Measurements from ENCODE around the gene SMOC2.

Gene SMOC2, protein sequence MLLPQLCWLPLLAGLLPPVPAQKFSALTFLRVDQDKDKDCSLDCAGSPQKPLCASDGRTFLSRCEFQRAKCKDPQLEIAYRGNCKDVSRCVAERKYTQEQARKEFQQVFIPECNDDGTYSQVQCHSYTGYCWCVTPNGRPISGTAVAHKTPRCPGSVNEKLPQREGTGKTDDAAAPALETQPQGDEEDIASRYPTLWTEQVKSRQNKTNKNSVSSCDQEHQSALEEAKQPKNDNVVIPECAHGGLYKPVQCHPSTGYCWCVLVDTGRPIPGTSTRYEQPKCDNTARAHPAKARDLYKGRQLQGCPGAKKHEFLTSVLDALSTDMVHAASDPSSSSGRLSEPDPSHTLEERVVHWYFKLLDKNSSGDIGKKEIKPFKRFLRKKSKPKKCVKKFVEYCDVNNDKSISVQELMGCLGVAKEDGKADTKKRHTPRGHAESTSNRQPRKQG

GRCh38 chr6:168440520-168441433 is at the start of gene SMOC2:
TSS of gene SMOC2 (plus strand) at chr6:168441184. CDS start at chr6:168441371, 187 bp downstream.
- no peak for DNase-seq (ENCODE audit: low read depth)

GRCh38 chr6:168393126-168393870 is 47.7 kb upstream of the SMOC2 start:
- no peak for DNase-seq (ENCODE audit: low read depth)

GRCh38 chr6:168394606-168395005 is 46.4 kb upstream of the SMOC2 start:
- no peak for DNase-seq (ENCODE audit: low read depth)

DNA sequence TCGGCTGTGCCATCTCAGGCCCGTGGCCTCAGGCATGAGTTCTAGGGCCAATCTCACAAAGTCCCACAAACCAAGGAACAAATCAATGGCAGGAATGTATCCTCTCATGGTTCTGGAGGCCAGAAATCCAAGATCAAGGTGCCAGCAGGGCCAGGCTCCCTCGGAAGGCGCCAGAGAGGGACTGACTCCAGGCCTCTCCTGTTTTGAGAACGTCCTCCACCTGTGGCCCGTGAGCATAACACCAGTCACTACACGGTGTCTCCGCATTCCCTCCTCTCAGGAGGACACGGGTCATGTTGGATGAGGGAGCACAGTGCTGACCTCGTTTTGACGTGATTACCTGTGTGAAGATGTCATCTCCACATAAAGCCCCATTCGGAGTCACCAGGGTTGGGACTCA is 45.0 kb upstream of the SMOC2 start:
- no peak for DNase-seq (ENCODE audit: low read depth)

DNA sequence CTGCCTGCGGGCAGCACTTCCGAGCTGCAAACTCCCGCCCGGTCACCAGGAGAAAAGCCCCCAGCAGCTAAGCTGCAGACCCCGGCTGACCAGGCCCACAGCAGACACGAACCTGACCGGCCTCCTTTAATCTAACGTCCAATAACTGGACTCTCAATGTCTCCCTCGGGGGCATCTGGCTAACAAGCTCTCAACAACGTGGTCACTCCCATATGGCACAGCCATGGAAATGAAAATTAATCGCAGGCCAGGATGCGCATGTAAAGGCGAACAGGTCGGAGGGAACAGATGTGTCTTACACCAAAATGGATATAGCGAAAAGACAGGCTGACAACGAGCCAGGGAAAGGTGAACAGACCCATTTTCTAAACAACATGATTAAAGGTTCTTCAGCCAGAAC is 44.4 kb upstream of the SMOC2 start:
- DNase-seq (ENCODE audit: low read depth) = no peak

GRCh38 chr6:168397012-168397411 is 44.0 kb upstream of the SMOC2 start:
- no peak for DNase-seq (ENCODE audit: low read depth)

DNA sequence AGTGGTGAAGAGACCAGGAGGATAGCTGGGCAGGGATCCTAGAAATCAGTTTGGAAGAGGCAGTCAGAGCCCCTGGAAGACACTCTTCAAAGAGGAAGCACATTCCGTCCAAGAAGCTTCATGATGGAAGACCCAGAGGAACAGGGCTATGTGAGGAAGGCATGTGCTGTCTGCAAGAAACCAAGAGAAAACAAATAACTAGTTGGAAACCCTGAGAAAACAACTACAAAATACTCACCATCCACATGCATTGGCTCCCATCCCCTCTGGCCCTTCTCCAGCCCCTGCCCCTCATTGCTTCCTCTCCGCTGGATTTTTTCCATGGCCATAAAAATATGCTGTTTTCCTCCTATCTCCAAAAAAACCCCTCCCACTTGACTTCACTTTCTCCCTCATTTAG is 40.9 kb upstream of the SMOC2 start:
- no peak for DNase-seq (ENCODE audit: low read depth)

DNA sequence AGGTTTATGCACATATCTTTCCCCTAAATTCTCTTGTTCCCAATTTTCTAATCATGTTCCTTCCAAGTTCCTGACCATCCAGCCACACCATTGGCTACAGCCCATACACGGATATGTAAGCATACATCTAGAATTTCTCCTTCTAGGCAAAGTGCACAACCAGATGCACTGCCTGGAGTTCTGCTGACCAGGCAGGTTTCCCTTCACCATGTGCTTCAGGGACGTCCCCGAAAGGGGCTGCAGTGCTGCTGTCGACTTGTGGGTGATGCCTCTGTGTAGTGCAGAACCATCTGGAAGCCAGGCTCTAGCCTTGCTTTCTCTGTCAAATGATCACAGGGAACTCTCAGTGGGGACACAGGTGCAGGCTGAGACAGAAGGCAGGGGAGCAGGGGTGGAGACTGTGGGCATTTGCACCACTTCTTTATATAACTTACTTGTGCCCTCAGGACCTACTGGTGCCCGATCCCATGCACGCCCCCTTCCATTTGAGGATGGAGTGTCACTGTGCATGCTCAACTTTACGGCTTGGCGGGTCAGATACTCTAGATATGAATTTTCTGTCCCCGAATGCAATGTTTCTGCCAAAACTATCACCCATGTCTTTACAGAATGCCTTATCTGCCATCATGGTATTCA is 37.5 kb upstream of the SMOC2 start:
- no peak for DNase-seq (ENCODE audit: low read depth)

DNA sequence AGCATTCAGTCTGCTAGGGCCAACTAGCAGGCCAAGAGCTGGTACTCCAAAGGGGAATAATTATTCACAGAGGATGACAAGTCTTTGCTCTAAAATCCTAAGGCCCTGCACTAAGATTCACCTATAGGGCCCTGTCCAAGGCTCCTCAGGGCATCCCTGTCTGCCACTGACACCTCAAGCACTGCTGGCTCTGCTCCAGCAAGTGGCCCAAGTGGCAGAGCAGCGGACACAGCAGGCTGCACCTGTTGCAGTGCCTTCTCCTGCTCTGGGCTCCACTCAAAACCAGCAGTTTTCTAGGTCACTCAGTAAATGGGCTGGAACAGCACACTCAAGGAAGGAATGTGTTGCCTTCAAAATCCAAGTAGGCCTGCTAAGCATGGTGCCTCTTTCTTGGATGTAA is 36.4 kb upstream of the SMOC2 start:
- DNase-seq (ENCODE audit: low read depth) = no peak

- DNase-seq (ENCODE audit: low read depth) = no peak
Measured at GRCh38 chr6:168407842-168408241, 33.1 kb upstream of the SMOC2 start.

- no peak for DNase-seq (ENCODE audit: low read depth)
Measured at GRCh38 chr6:168408504-168409136, 32.4 kb upstream of the SMOC2 start.

DNA sequence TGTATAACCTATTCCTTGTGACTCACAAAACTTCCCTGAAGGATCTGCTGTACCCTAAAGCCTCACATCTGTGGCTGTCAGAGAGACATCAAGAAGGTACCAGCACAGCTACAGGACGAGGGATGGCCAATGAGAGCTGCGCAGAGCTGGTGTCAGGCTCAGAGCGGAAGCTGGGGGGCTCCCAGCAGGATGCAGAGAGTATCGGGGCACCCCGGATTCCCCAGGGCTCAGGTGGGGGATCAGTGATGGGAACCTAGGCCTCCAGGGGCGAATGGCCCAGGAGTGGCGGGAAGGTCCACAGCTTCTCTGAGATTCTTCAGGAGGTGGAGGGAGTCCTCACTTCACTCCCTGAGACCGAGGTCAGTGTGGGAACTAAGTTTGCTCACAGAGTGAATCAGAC is 30.9 kb upstream of the SMOC2 start:
- no peak for DNase-seq (ENCODE audit: low read depth)

GRCh38 chr6:168410554-168411011 is 30.4 kb upstream of the SMOC2 start:
- no peak for DNase-seq (ENCODE audit: low read depth)

GRCh38 chr6:168411130-168411529 is 29.9 kb upstream of the SMOC2 start:
- DNase-seq (ENCODE audit: low read depth) = no peak

- DNase-seq (ENCODE audit: low read depth) = no peak
Measured at GRCh38 chr6:168411793-168412192, 29.2 kb upstream of the SMOC2 start.

DNA sequence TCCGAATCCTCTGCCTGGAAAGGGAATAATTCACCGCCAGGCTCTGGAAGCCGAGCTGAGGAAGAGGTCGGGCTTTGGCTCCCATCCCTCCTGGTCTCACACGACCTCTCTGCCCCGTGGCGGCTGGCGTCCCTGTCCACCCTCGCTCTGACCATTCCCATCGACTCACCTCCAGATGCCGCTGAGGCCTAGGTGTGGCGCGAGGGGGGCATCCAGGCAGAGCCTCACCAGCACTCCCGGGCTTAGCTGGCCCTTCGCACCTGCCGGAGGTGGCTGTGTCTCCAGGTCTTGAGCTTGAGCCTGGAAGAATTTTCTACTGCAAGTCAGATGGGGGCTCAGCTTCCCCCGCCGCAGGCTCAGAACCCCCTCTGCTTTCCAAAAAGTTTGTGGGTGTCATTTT is 28.5 kb upstream of the SMOC2 start:
- DNase-seq (ENCODE audit: low read depth) = no peak

DNA sequence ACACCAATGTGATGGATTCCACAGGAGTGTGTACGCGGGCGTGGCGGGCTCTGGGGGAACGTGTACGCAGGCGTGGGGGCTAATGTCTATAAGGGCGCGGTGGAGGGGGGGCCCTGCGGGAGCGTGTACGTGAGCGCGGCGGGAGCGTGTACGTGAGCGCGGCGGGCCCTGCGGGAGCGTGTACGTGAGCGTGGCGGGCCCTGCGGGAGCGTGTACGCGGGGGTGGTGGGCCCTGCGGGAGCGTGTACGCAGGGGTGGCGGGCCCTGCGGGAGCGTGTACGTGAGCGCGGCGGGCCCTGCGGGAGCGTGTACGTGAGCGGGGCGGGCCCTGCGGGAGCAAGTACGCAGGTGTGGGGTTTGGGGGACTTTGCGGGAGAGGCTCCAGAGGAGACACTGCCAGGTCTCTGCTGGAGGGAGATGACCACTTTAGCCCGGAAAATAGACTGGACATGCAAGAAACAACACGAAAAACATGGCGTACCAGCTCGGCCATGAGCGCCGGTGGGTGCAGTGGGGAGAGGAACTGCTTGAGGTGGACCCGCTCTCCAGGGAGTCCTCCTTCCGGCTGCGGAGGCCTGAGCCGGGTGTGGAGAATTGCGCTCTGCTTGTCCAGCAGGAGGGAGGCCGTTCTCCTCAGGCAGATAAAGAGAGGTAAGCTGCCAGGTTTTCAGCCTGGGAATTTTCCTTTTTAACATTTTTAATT is 27.8 kb upstream of the SMOC2 start:
- DNase-seq (ENCODE audit: low read depth) = no peak

DNA sequence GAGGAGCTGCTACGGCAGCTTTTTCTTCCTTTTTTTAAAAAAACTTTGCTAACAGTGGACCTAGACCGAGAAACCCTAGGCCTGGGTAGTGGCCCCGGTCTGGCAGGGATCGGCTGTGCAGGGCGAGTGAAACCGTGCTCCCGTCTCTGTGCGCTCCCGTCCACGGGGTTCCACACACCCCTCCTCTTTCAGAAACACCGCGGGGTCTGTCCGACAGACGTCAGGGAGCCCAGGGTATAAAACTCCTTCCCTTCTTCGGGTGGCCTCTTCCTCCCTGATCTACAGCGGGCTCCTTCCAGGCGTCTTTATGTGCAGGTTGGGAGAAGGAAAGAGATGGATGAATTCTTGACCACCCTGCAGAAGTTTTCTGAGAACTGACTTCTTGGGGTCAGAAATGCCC is 27.1 kb upstream of the SMOC2 start:
- DNase-seq (ENCODE audit: low read depth) = no peak

GRCh38 chr6:168414336-168415097 is 26.5 kb upstream of the SMOC2 start:
- DNase-seq (ENCODE audit: low read depth) = no peak

Data from stimulated activated CD8-positive, alpha-beta memory T cell treated with anti-CD3 and anti-CD28 coated beads, Interleukin-4, amount 100 ng/mL, for 24 hours (primary cell).